GM12864 (cell line): ENCODE results near the gene KRTAP10-5.

Experiments used
- DNase-seq: peaks from one replicate; pipeline ENCODE4 v3.0.0-alpha.2; 2011; ENCODE audit warnings: low read depth
- H3K4me3 ChIP-seq: 2 replicates; pipeline ENCODE4 v1.5.1; 2011; ENCODE audit warnings: mild to moderate bottlenecking, low read depth, low read length, control low read depth
- TF ChIP-seq, protein P1 (sequence below): IDR thresholded peaks from 2 replicates; pipeline ENCODE4 v1.5.1; 2011; ENCODE audit warnings: low read depth, mild to moderate bottlenecking, moderate library complexity, low read length, control low read depth, inconsistent platforms; ENCODE audit errors: missing control alignments

Gene KRTAP10-5

DNA sequence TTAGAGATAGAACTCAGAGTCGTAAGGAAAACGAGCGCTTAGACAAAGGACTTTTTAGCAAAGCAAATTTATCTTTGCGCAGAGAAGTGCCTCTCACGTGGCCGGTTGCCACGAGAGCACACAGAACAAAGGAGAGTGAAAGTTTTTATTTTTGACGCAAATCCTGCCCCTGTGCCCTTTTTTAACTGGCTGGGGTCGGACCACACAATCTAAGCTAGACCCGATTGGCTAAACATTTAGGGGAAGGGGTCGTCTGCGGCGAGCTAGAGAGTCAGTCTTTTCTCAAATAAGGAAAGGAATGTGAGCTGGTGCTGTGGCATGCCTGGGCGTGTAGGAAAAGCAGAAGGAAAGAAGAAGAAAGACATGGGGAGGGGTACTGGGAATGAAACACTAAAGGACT lies 31.5 kb downstream of the KRTAP10-5 start:
- no peak for DNase-seq
- TF ChIP-seq, protein P1, sequence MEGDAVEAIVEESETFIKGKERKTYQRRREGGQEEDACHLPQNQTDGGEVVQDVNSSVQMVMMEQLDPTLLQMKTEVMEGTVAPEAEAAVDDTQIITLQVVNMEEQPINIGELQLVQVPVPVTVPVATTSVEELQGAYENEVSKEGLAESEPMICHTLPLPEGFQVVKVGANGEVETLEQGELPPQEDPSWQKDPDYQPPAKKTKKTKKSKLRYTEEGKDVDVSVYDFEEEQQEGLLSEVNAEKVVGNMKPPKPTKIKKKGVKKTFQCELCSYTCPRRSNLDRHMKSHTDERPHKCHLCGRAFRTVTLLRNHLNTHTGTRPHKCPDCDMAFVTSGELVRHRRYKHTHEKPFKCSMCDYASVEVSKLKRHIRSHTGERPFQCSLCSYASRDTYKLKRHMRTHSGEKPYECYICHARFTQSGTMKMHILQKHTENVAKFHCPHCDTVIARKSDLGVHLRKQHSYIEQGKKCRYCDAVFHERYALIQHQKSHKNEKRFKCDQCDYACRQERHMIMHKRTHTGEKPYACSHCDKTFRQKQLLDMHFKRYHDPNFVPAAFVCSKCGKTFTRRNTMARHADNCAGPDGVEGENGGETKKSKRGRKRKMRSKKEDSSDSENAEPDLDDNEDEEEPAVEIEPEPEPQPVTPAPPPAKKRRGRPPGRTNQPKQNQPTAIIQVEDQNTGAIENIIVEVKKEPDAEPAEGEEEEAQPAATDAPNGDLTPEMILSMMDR = no peak
- H3K4me3 ChIP-seq = no peak overlapping the region

DNA sequence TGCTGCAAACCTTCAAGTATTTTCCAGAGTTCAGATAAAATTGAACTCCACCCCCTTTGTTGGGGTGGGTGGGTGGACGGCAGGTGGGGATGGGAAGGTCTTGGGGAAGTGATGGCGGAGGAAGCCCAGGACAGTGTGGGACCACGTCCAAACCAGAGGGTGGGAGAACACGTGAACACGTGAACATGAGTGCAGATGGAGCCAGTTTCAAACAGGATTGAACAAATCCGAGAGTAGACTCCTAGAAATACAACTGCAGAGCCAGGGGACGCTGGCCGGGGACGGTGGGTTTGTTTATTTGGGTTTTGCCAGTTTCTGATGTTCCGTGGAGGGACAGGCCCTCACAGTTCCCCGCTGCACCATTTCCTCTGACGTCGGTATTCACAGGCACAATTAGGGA lies 32.0 kb downstream of the KRTAP10-5 start:
- no peak for DNase-seq
- TF ChIP-seq, protein P1 = no peak
- no peak overlapping the region for H3K4me3 ChIP-seq

GRCh38 chr21:44547656-44548331 lies 32.6 kb downstream of the KRTAP10-5 start:
- H3K4me3 ChIP-seq = no peak overlapping the region
- no peak for DNase-seq
- TF ChIP-seq, protein P1 = no peak

- TF ChIP-seq, protein P1 = no peak
- no peak for DNase-seq
- no peak overlapping the region for H3K4me3 ChIP-seq
Observed at GRCh38 chr21:44544566-44544965, 35.8 kb downstream of the KRTAP10-5 start.

- no peak for DNase-seq
- H3K4me3 ChIP-seq = no peak overlapping the region
- TF ChIP-seq, protein P1 = no peak
Observed at GRCh38 chr21:44542716-44543115, 37.7 kb downstream of the KRTAP10-5 start.

DNA sequence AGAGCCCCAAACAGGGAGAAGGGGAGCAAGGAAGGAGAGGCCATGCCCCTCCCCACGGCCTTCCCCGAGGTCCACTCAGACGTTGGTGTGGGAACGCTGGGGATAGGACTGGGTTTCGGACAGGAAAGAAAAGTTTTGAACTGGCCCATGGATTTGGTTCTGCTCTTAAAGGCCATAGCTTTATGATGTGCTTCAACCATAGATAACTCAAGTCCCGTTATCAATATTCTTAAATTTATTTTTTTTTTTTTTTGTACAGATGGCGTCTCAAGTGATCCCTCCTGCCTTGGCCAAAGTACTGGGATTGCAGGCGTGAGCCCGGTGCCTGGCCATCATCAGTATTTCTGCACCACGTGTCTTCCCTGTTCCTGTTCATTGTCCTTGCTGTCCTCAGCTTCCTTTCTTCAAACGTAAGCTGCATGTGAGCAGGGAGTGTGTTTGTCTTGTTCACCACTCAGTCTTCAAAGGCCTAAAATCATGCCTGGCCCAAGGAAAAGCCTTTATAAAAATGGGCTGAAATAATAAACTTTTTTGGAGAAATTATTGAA lies 39.6 kb downstream of the KRTAP10-5 start:
- TF ChIP-seq, protein P1 = no peak

More for the DNA sequence above, 39.6 kb downstream of the KRTAP10-5 start:
- no peak for DNase-seq
- H3K4me3 ChIP-seq = no peak overlapping the region
